ENCODE data around the gene SRPK3.
"Not testable (repeated sequence)": the region's sequence is repeated elsewhere in the genome, so short reads cannot be mapped to it uniquely, and the experiment has no call there.

Gene SRPK3

GRCh38 chrX:153803211-153804099 lies 22.6 kb downstream of the SRPK3 start:
- DNase-seq (ENCODE audit: extremely low read depth in 1 of 2, low read depth in 1 of 2) = no peak

DNA sequence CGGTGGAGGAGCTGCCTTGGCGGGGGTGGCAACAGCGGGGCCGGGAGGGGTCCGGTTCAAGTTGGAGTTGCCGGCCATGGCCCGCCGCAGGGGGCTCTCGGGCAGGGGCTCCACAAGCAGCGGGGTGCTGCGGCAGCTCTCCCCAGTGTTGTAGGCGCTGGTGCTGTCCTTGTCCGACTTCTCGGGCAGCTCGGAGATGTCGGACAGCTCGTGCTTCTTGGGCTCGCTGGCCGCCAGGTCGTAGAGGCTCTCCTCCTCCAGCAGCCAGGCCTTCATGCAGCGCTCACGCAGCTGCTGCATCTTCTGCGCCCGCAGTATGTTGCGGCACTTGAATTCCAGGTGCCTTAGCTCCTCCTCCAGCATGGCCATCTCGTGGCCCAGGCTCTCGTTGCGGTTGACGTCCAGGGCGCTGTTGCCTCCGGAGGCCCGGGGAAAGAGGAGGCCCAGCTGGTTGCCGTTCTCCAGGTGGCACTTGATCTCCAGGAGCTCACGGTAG lies 23.3 kb downstream of the SRPK3 start:
- no peak for DNase-seq (ENCODE audit: extremely low read depth in 1 of 2, low read depth in 1 of 2)

GRCh38 chrX:153804621-153805020 lies 23.8 kb downstream of the SRPK3 start:
- DNase-seq (ENCODE audit: extremely low read depth in 1 of 2, low read depth in 1 of 2) = no peak

- DNase-seq (ENCODE audit: extremely low read depth in 1 of 2, low read depth in 1 of 2) = no peak
Measured at GRCh38 chrX:153805436-153805835, 24.6 kb downstream of the SRPK3 start.

DNA sequence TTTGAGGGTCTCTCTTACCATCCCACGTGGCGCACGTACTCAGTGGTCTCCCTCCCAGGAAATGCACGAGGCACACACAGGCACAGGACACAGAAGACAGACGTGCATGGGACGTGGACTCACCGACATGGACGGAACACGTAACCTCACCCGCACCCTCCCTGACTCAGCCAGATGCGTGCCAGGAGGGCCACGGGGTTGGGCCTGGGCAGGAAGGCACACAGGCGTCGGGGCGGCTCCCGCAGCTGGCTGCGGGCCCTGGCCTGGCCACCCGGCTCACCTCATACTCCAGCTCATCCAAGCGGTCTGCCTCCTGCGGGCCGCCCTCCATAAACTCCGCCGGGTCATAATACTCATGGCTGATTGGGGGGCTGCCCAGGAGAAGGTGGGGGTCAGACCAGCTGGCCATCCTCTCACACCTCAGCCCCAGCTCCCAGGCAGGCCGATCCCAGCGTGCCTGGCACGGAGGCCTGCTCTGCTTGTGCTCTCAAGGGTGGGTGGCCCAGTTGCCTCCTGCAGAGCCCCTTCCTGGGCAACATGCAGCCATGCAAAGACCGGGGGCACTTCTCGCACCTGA lies 26.2 kb downstream of the SRPK3 start:
- no peak for DNase-seq (ENCODE audit: extremely low read depth in 1 of 2, low read depth in 1 of 2)

DNA sequence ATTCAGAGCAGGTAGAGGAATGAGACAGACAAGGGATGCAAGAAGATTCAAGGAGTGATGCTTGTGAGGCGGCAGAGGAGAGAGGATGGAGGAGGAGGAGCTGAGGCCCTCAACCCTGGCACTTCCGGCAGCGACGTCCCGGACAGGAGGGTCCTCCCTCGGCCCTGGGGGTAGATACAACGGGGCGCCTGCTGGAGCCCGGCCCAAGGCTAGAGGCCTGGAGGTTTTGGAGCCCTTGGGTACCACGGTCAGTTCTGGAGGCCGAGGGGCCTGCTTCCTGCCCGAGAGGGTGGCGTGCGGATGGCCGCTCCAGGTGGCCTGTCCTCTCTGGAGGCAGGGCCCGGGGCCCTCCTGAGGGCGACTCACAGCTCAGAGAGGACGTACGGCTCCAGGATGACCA lies 27.1 kb downstream of the SRPK3 start:
- DNase-seq (ENCODE audit: extremely low read depth in 1 of 2, low read depth in 1 of 2) = no peak

DNA sequence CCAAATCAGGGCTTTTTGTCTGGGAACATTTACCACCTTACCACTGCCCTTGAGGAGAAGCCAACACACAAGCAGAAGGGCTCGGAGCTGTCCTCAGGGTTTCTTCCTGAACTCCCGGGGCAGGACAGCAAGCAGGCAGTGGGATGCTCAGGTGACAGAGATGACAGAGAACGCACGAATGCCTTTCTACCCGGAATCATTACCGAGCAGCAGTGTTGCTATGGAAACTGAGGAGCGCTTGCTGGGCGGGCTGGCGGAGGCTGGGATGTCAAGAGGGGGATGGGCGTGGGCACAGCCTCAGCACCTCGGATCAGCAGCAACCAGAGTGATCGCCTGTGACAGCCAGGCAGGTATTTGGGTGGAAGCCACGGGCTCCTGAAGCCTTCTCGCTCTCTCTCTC lies 31.4 kb downstream of the SRPK3 start:
- DNase-seq (ENCODE audit: extremely low read depth in 1 of 2, low read depth in 1 of 2) = no peak

DNA sequence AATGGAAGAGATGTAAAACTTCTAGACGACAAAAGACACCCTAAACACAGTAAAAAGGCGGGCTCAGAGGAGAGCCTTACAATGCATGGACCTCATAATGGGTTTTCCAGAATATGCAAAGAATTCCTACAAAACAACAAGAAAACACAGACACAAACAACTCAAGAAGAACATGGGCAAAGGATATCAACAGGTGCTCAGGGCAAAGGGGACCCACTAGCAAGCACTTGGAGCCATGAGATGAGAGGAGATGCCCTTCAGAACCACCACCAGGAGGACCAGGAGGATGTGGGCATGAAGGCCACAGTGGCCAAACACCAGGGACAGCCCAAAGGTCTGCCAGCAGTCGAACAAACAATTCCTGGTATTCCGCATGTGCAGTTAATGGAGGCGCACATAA lies 32.3 kb downstream of the SRPK3 start:
- no peak for DNase-seq (ENCODE audit: extremely low read depth in 1 of 2, low read depth in 1 of 2)

DNA sequence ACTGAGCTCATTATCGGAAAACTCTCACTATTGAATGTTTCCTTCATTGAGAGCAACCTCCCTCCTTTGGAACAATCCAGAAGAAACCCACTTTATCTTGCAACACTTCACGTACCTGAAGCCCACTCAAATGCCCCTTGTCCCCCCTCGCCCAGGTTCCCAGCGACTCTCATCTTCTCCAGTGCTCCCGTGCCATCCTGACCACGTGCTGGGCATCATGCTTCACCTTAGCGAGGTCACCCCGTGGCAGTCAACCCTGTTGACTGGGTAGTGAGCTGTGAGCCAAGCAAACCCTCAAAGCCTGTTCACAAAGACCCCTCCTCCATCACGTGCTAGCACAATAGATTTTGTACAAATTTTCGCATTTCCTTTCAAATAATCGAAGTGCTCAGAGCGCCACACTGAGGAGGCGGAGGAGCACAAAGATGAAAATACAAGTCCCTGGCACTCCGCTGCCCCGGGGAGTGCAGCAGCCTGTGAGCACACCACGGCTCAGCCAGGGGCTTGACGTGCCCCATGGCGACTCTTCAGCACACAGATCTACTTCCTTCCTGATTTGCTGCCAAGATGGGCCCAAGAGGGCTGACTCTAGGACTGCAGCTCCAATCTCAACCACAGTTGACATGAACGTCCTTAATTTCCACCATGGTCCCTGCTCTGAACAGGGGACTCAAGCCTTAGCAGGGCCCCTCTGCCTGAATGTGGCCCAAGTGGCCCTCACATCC lies 33.9 kb downstream of the SRPK3 start:
- no peak for DNase-seq (ENCODE audit: extremely low read depth in 1 of 2, low read depth in 1 of 2)

DNA sequence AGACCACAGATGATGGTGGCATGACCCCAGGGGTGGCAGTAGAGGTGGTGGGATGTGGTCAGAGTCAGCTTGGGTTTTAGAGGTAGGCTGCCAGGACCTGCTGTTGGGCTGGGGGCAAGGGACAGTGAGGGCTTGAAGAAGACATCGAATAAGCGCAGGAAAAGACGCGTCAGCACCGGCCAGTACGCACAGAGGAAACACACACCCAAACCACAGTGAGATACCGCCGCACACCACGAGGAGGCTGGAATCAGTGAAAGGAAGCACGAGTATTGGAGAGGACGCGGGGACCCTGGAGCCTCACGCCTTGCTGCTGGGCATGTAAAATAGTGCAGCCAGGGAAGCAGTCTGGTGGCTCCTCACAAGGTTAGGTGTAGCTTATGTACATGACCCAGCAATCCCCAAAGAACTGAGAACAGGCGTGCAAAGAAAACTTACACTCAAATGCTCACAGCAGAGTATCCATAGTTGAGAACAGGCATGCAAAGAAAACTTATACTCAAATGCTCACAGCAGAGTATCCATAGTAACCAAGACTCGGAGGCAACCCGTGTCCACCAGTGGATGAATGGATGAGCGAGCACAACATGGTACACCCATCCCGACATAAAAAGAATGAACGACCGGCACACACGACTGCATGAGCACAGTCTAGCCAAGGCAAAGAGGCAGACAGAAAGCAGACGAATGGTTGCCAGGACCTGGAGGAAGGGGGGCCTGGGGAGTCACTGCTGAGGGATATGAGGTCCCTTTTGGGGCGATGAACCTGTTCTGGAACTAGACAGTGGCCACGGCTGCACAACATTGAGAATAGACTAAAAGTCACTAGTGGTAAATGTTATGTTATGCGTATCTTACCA lies 36.2 kb downstream of the SRPK3 start:
- no peak for DNase-seq (ENCODE audit: extremely low read depth in 1 of 2, low read depth in 1 of 2)

GRCh38 chrX:153818064-153818463 lies 37.2 kb downstream of the SRPK3 start:
- not testable (repeated sequence) for DNase-seq (ENCODE audit: extremely low read depth in 1 of 2, low read depth in 1 of 2)

- peak in 1 of 2 donors; percentile 39 for DNase-seq (ENCODE audit: extremely low read depth in 1 of 2, low read depth in 1 of 2)
Measured at GRCh38 chrX:153818571-153819383, 37.9 kb downstream of the SRPK3 start.

DNA sequence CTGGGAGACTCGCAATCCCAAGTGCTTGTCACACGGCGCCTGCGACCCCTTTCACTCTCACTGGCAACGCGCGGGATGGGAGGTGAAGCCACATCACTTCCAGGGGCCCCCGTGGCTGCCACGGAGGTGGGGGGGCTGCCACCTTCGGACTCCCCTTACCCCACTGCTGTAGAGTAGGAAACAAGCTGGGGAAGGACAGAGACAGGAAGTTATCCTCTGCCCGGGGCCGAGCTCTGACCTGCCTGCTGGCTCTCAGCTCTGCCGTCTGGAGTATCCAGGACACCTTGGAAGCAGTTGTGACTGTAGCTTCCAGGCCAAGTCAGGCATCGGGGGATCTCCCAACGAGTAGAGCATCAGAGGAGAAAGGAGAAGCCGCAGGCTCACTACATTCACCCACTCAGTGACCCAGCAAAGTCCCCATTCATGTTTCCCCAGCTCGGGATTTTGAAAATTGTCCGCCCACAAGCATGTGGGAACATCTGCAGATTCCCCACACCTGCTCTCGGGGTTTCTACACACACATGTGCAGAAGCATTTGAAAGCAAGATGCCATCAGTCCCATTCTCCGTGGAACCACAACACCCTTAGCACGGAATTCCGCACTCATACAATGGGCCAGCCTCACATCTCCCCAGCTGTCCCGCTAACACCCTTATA lies 38.7 kb downstream of the SRPK3 start:
- no peak for DNase-seq (ENCODE audit: extremely low read depth in 1 of 2, low read depth in 1 of 2)

DNA sequence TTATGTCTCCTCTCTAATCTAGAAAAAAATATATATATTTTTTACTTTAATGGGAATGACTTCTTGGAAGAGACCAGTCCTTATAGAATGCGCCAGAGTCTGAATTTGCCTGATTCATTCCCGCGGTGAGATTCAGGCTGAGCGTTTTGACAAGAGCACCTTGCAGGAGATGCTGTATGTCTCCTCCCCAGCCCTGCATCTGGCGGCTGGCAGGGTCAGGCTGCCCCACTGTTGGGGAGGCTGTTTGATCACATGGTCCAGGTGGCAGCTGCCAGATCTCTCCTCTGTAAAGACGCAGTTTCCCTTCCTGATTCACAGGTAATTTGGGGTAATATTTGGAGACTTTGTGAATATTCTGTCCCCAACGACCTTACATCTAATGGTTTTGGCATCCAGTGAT lies 39.8 kb downstream of the SRPK3 start:
- no peak for DNase-seq (ENCODE audit: extremely low read depth in 1 of 2, low read depth in 1 of 2)

DNA sequence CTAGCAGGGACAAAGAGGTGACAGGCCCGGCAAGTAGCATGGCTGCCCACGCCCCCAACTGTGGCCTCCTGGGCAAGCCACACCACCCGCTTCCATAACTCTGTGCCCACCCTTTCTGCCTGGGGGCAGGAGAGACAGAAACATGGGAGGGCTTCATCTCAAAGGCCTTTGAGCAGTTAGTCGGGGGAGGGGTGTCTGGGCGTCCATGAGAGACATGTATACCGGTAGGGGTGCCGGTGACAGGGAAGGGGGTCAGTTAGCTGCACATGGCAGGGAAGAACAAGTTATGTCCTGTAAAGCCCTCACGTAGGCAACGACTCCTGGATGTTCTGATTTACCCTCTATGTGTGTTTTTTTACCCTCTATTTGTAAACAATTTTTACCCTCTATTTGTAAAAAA lies 40.2 kb downstream of the SRPK3 start:
- DNase-seq (ENCODE audit: extremely low read depth in 1 of 2, low read depth in 1 of 2) = no peak

DNA sequence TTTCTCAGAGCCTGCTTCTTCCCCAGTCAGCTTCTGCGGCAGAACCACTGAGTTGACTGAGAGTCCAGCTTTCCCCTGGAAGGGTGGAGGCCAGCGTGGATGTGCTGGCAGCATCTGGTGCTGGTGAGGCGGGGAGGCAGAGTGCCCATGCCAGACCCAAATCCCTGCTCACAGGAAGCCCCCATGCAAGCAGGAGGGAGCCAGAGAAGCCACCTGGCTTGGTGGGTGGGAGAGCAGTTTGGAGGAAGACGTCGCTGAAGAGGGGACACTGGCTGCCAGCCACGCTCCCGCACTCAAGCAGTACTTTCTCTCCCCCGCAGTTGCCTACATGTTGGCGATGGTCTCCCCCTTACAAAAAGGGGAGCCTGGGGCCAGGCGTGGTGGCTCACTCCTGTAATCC lies 43.5 kb downstream of the SRPK3 start:
- no peak for DNase-seq (ENCODE audit: extremely low read depth in 1 of 2, low read depth in 1 of 2)

- DNase-seq (ENCODE audit: extremely low read depth in 1 of 2, low read depth in 1 of 2) = no peak
Measured at GRCh38 chrX:153825042-153825441, 44.2 kb downstream of the SRPK3 start.

- DNase-seq (ENCODE audit: extremely low read depth in 1 of 2, low read depth in 1 of 2) = no peak
Measured at GRCh38 chrX:153827016-153827415, 46.2 kb downstream of the SRPK3 start.

DNA sequence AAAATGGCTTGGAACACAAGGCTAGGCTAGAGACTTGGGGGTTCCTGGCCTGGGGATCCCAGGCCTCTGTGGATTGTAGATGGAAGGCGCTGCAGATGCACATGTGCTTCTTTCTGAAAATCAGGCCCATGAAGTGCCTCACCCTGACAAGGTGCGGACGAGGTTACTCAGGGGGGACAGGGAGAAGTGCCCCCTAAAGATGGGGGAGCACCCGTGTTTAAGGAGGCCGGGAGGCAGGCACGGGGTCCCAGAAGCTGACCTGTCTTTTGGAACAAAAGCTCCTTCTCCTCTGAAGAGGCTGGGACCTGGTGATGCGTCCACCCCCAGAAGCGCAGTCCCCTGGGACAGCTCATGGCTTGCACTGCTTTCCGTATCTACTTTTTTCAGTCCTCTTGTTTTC lies 47.1 kb downstream of the SRPK3 start:
- no peak for DNase-seq (ENCODE audit: extremely low read depth in 1 of 2, low read depth in 1 of 2)
